Head of caudate nucleus (tissue), 42 donors: Measurements from ENCODE around the gene TAF1B.

Experiments
- DNase-seq, 42 donors: peaks; one replicate each; pipeline versions ENCODE4 v3.0.0 to v3.0.0-alpha.2; 2020 to 2021; ENCODE audit warnings: mixed read lengths in 7 of 42
- intact Hi-C: fragments of 100-400 bp; cut with DNase I; formaldehyde crosslinking; loops from one replicate; pipeline ENCODE4 v1.15.0; 2022

Gene TAF1B

DNA sequence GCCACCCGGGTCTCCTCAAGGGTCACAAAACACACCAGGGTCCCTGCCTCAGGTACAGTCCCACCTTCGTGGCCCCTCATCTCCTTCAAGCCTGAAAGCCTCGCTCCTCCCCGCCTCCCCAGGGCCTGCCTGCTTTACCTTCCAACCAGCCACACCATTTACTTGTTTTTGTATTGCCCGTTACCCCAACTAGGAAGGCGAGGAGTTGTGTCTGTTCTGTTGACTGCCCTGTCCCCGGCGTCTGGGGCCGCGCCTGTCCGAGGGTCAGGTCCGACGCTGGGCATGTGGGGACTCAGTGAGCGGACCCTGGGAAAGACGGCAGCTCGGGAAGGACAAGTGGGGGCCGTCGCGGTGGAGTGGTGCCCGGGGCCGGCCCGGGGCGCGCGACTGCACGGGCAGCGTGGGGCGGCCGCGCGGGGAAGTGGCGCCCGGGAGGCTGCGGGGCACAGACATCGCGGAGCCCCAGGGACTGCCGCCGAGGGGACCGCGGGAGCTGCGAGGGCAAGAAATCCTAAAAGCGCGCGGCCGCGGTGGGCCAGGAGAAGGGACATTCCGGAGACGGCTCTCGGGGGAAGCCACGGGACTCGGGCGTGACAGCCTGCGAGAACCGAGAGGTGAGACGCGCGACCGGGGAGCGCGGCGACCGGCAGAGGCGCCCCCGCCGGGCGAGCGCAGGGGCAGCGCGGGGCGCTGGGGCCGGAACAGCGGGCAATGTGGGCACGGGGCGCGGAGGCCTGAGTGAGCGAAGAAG, 107.4 kb downstream of the TAF1B start:
- intact Hi-C loops: loop anchor here (10.0 kb wide), 1 partner anchor 136 kb away; no protein-coding TSS in a partner anchor
- peak in 30 of 42 donors; percentile 5 to 65 (median 40) for DNase-seq

DNA sequence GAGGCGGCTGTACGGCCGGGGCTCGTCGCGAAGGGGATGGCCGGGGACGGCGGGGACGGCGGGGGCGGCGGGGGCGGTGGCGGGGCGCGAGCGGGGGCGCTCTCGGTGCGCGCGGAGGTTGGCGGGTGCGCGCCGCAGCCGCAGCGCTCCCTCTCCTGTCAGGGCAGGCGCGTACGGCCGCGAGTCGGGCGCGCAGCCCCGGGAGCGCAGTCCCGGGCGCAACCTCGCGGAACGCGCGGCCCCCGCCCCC, 107.9 kb downstream of the TAF1B start:
- no peak for DNase-seq
- intact Hi-C loops: loop anchor here (10.0 kb wide), 1 partner anchor 136 kb away; no protein-coding TSS in a partner anchor

DNA sequence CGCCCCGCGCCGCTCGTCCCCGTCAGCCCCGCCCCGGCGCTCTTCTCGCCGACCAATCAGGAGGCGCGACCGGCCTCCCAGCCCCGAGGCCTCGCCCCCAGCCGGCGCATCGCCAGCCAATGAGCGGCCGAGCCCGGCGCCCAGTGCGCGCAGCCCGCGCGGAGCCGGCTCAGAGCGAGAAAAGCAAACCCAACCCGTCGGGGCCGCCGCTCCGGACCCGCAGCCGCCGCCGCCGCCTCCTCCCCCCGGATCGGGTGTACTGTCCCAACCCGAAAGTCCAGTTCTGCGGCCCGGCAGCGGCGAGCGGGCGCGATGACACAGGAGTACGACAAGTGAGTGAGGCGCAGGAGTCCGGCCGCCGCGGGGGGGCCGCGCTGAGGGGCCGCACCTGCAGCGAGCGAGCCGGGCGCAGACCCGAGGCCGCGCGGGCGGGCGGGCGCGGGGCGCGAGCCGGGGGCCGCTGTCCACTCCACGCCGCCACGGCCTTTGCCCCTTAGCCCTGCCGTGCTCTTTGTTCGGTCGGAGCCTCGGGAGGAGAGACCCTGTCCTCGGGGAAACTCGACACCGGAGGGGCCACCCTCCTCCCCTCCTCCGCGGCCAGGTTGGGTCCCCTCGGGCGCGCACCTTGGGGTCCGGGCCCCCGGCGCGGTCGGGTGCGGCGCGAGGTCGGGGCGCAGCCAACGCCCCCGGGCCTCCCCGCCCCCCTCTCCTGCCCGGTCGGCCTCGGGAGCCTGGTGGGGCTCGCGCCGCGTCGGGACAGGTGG, 108.4 kb downstream of the TAF1B start, which contains the start of gene GRHL1:
TSS of gene GRHL1 (plus strand) at position 172 of the 764 bp plus-strand sequence. CDS start at position 313, 141 bp downstream.
- DNase-seq: peak; percentile 74 to 98 (median 94)
- intact Hi-C loops: loop anchor here (10.0 kb wide), 1 partner anchor 137 kb away; no protein-coding TSS in a partner anchor

DNA sequence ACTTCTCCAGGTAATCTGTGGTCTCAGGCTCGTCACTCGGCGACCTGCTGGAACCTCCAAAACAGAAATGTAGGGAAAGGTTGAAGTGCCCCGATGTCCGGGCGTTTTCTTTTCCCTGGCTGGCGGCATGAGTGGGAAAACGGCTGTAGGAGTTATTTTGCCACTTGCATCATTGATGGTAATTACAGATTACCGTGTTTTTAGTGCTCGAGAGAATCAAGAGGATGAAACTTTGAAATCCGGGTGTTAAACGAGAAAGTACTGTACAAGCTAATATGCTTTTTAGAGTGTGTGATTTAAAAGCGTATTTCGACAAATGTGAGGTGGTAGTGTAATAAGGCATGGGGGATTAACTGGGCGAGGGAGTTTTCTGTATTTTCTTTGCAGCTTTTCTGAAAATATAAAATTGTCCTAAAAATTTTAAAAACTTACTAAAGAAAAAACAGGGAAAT, 109.0 kb downstream of the TAF1B start:
- intact Hi-C loops: loop anchor here (10.0 kb wide), 1 partner anchor 138 kb away; no protein-coding TSS in a partner anchor

DNA sequence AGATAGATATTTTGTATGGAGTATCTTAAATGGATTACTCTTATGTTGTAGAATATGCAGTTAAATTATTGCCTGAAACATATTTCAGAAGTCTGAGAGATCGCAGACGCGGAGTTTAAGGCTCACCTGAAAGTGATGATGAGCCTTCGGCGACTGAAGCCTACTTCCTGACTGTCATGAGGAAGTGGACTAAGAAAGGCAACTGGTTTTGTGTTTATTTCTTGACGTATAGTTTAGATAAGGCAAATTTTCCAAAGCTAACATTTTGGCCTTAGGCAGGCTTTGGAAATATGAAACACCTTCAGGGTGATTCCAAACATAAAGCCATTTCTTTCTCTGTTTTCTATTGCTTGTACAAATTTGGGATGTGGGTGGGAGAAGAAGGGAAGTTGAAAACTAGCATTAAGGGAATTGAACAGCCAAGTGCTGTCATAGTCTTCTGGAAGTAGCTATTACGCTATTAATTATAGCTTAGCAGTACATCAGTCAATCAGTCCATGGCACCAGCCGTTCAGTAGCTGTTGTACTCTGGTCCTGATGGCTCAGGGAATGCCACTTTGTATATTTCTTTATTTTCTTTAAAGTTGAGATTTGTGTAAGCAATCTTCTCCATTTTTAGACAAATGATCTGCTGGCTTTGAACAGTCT, 109.7 kb downstream of the TAF1B start:
- DNase-seq: peak in 1 of 42 donors; percentile 22
- intact Hi-C loops: loop anchor here (10.0 kb wide), 1 partner anchor 138 kb away; no protein-coding TSS in a partner anchor

More for the DNA sequence above, 109.0 kb downstream of the TAF1B start:
- peak in 1 of 42 donors; percentile 34 for DNase-seq

DNA sequence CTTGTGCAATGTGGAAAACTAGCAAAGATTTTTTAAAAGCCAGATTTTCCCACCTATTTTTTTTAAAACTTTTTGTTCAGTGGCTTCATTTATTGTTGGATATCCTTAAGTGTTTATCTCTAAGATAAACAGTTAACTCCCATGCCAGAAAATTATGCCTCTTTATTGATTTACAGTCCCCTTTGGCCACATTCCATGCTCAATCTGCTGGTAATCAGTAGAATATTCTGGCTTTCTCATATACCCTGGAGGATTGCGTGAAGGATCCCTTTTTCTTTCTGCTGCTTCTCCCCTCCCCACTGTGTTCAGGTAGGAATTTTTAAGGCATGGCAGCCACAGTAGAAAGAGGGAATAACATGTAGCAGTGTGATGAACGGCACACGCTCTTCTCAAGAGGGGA, 110.9 kb downstream of the TAF1B start:
- intact Hi-C loops: loop anchor here (10.0 kb wide), 1 partner anchor 139 kb away; no protein-coding TSS in a partner anchor
- no peak for DNase-seq

DNA sequence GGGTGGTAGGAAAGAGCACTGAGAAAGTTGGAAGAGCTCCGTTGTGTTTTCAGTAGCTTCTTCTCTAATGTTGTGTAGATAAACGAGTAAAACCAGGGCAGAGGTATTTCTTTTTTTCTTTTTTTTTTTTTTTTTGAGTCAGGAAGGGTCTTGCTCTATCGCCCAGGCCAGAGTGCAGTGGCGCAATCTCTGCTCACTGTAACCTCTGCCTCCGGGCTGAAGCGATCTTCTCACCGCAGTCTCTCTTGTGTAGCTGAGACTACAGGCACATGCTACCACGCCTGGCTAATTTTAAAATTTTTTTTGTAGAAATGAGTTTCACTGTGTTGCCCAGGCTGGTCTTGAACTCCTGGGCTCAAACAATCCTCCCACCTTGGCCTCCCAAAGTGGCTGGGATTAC, 114.8 kb downstream of the TAF1B start:
- intact Hi-C loops: loop anchor here (10.0 kb wide), 1 partner anchor 143 kb away; no protein-coding TSS in a partner anchor
- no peak for DNase-seq

DNA sequence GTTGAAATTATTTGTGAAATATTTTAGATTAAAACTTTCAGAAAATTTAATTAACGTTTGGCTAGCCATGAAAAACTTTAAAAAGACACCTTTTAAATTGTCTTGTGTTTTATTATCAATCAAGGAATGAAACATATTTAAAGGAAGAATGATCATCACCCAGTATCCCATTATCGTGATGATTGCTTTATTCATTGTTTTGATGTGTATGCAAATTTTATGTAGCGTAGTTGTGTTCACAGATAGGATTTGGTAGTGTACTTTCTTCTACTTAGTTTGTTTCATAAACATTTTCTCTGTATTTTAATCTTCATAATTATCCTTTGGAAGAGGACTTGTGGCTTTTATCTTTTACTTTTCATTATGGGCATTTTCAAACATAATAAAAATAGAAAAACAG, 116.0 kb downstream of the TAF1B start:
- no peak for DNase-seq
- intact Hi-C loops: loop anchor here (10.0 kb wide), 1 partner anchor 144 kb away; no protein-coding TSS in a partner anchor

DNA sequence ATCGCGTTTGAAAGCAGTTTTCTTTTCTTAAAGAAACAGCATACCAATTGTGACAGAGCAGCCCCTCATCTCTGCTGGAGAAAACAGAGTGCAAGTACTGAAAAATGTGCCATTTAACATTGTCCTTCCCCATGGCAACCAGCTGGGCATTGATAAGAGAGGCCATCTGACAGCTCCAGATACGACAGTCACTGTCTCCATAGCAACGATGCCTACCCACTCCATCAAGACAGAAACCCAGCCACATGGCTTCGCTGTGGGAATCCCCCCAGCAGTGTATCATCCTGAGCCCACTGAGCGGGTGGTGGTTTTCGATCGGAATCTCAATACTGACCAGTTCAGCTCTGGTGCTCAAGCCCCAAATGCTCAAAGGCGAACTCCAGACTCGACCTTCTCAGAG, 117.7 kb downstream of the TAF1B start:
- DNase-seq: peak in 1 of 42 donors; percentile 5
- intact Hi-C loops: no loop called here

DNA sequence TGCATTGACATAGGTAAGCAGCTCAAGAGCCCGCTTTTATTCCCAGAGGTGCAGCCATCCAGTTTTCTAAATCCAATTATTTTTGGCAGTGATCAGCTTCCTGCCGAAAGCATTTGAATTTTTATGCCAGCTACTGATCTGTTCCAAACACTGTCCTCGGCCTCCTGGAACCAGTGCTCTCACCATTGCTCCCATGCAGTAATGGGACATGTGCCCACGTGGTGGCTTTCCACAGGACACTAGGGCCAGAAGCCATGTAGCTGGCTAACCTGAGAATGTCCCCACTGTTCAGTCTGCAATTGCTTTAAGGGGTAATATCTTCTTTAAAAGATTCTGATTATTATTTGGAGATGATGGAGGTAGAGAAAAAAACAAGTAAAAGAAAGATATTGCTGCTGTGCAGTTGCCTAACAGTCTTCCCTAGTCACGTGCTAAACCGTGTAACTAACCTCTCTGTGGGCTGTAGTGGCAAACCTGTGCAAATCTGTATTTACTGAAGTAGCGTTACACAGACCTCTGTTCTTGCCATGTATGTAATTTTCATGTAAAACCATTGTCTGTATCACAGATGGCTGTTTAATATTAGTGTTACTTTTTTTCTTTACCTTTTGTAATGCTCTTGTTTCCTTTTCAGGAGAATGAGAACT, 121.2 kb downstream of the TAF1B start:
- no peak for DNase-seq
- intact Hi-C loops: no loop called here

DNA sequence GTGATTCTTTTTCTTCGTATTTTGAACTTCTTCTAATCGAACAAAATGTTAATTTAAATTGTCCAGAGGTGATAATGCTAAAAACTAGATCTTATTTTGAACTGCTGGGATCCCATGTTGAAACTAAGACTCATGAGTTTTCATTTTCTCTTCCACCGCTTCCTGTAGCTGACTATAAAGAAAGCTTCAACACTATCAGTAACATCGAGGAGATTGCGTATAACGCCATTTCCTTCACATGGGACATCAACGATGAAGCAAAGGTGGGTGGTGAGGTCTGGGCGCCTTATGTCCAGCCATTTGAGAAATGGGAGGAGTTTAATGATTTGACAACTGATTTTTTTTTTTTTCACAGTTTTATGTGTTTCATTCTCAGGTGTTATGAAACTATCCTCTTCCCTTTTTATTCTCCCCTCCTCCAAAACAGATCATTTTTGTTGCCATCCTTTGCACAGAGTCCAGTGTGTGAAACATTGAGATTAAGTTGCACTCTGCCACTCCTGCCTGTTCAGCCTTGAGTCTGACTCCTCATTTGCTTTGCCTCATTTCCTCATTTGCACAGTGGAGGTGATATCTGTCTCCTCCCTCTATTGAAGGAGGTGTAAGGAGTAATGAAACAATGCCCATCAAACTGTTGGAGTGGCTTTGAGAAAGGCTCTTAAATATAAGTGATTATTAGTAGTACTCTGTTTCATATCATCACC, 122.0 kb downstream of the TAF1B start:
- intact Hi-C loops: no loop called here
- DNase-seq: no peak

DNA sequence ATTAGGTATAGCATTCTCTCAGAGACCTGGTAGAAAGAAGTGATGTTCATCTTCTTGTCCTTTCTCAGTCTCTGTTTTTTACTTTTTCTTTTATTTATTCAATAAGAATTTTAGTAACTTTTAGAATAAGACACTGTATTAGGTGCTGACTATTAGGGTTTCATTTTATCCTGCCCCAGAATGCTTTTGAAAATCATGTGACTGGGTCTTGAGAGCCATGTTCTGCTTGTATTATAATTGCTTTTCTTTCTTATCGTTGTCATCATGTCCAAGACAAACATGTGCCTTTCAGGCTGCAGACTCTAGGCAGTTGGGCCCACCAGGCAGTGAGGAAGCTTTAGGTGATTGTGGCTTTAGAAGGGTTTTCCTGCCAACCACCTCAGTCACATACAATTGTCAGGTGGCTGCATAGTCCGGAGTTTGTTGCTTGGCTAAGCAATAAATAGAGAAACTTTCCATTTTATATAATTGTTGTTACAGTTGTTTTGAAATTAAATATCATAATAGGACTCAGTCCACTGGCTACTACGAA, 123.3 kb downstream of the TAF1B start:
- intact Hi-C loops: no loop called here
- DNase-seq: no peak

DNA sequence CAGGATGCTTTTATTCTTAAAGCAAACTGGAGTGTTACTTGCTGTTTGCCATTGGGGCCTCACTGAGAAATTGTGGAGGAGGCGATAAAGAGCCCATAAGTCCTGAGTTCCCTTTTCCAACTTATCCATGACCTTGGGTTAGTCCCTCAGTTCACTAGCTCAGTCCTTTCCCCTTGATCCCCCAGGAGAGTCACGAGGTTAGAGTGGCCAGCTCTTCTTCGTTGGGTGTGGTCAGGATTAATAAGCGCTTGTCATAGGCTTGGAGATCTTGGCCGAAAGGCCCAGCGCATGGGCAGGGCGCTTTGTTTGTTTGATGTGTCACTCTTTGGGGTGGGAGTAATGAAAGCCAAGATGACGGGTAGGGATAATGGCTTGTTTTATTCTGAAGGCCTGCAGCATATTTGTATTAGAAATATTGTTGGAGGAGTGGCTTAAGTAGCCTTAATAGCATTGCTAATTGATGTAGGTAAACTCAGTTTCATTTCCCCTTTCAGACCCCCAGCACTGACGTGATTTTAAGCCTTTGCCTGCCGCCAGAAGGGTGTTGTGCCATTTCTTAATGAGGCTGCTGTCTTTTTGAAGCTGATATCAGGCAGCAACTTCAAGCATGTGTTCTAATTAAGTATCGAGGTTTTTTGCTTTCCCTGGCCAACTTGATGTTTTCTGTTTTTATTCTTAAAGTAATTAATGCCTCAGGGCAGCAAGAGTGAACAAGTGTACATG, 123.9 kb downstream of the TAF1B start:
- intact Hi-C loops: no loop called here
- no peak for DNase-seq

DNA sequence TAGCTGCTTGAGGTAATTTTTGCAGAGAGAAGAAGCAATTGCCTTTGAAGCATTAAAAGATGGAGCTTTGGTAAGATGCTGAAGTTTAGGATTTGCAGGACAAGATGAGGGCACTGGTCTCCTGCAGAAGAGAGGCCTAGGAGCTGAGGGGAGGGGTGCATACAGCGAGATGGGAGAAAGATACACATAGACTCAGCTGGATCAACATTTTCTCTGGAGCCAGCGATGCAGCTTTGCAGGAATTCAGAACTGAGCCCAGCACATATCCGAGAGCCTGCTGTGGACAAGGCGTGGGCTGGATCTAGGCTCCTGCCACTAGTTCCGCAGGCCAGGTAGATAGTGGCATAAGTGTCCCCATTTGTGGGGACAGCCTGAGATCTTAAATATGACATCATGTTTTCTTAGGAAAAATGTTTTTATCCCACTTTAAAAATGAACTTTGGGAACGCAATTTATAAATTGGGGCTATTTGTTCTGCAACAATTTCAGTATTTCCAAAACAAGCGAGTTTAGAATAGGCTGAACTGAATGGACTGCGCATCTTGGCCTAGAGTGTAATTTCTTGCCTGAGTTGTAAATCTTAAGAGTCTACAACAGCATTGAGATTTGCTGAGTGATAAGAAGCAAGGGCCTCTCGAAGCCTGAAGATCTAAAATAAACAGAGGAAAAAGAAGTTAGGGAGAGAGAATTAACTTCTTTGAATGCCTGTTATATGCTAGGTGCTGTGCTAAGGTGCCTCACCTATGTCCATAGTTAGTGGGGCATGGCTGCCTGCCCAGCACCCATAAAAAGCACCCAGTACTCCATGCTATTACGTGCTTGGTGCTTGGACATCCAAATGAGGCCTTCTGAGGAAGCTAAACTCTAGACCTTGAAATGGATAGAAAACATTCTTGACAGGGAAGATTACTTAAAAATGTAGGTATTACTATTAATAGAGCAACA, 125.6 kb downstream of the TAF1B start:
- intact Hi-C loops: no loop called here
- no peak for DNase-seq

DNA sequence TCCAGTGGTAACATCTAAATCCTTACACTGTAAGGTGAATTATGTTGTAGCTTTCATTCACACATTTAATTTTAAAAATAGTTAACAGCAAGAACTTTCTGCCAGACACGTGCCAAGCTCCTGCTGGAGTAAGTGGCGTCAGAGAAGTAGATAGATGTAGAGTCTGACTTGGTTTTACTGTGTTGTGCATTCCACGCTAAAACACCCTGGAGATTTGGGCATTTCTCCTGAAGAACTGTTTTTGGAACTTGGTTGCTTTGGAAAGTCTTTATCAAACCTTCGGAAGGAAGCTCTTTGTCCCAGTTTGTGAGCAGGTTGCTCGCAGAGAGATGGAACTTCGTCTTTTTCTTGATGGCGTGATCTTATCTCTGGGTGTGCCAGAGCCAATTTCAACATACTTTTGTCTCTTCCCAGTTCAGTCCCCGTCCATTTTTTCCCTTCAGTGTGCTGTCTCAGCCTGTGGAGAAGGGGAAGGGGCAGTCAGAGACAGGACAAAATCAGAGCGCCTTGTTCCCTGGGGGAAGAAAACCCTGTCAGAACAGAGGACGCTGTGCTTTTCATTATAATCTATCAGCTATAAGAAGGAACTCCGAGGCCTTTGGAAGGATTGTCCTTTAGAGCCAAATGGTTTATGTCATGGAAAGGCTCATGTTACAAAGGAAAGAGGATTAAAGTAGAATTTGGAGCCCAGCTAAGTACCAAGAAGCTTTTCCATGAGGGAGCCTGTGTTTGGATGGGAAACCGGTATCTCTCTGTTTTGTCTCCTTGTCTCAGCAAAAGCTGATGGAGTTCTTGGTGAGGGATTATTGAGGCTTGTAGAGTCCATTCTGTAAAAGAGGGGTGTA, 127.1 kb downstream of the TAF1B start:
- DNase-seq: no peak
- intact Hi-C loops: no loop called here
